ENCODE data around the gene NEMP1. TPM values are rescaled to one million over a fixed set of nuclear protein-coding genes. Genes with fewer than 3 reads are reported as not detected.

The NEMP1 gene
- total and polyA plus RNA-seq, 2 of the 13 experiments (the other 11 are each of a cell fraction or from before 2014, with no cell fraction given): 11.4 to 12.9 TPM

GRCh38 chr12:57078519-57079404, at the start of gene NEMP1 (continued):
- TF ChIP-seq ARID4A (CRISPR knock-in tag; IDR thresholded peaks at IDR 0.05; ENCODE audit: borderline replicate concordance): peak; percentile 98
- no peak for TF ChIP-seq SOX6 (IDR thresholded peaks at IDR 0.05)
- no peak; the same call in 1 of the 2 replicates for TF ChIP-seq SOX6 (CRISPR knock-in tag; IDR thresholded peaks at IDR 0.05)
- no peak for TF ChIP-seq ZNF503 (CRISPR knock-in tag; IDR thresholded peaks at IDR 0.05)
- TF ChIP-seq ZNF83 (CRISPR knock-in tag; IDR thresholded peaks at IDR 0.05; ENCODE audit: borderline replicate concordance): no peak
- TF ChIP-seq HOXA3 (CRISPR knock-in tag; IDR thresholded peaks at IDR 0.05): peak; percentile 74; the same call in 1 of the 2 replicates
- TF ChIP-seq SP2 (CRISPR knock-in tag; IDR thresholded peaks at IDR 0.05): peak; percentile 97
- no peak for TF ChIP-seq ZNF329 (CRISPR knock-in tag; IDR thresholded peaks at IDR 0.05; ENCODE audit: low read depth)
- peak; percentile 88 for TF ChIP-seq USF2 (IDR thresholded peaks at IDR 0.05; ENCODE audit: low read depth, low read length)
- TF ChIP-seq USF2 (CRISPR knock-in tag; IDR thresholded peaks at IDR 0.05; ENCODE audit: borderline replicate concordance): peak; percentile 93; the same call in 1 of the 2 replicates
- TF ChIP-seq MAFG (CRISPR knock-in tag; IDR thresholded peaks at IDR 0.05): no peak
- TF ChIP-seq KLF6 (CRISPR knock-in tag; IDR thresholded peaks at IDR 0.05): 0 out of 2 replicates have a peak, but pooled peaks have one; percentile 53
- 0 out of 2 replicates have a peak, but pooled peaks have one; percentile 32 for TF ChIP-seq GMEB1 (CRISPR knock-in tag; IDR thresholded peaks at IDR 0.05; ENCODE audit: borderline replicate concordance)
- TF ChIP-seq SIN3B (IDR thresholded peaks at IDR 0.05; ENCODE audit: low read length): peak; percentile 96
- no peak for TF ChIP-seq TSC22D2 (CRISPR knock-in tag; IDR thresholded peaks at IDR 0.05; ENCODE audit: borderline replicate concordance)
- no peak for TF ChIP-seq XRCC5 (optimal IDR thresholded peaks at IDR 0.05; ENCODE audit: low read length)
- TF ChIP-seq TBL1XR1 (IDR thresholded peaks at IDR 0.05; ENCODE audit: borderline replicate concordance, low read length, partially characterized antibody): no peak
- peak; percentile 59; the same call in 1 of the 2 replicates for TF ChIP-seq MXD1 (CRISPR knock-in tag; IDR thresholded peaks at IDR 0.05)

Data from HepG2 (cell line).